Measurements from ENCODE around the gene FGL2. TPM values are rescaled to one million over a fixed set of nuclear protein-coding genes. Genes with fewer than 3 reads are reported as not detected.
"Not testable (repeated sequence)": the region's sequence is repeated elsewhere in the genome, so short reads cannot be mapped to it uniquely, and the experiment has no call there.

Gene FGL2
- total RNA-seq, 1 experiment from 2014 or later: not detected

DNA sequence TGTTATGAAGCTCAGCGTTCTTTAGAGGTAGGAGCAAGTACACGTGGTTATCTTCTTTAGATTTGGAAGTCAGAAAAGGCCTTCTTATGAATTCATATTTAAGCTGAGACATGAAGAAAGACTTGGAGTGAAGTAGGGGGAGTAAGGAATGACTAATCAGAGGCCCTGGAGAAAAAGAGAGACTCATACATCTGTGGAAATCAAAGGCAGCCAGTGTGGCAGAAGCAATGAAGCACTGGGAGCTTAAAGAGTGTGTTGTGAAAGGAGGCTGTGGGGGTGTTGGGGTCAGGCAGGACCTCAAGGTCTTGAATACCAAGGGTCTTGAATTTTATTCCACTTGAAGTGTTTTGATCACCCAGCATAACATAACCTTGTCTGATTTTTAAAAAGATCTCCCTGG is 35.7 kb upstream of the FGL2 start:
- Histone ChIP-seq H3F3A (ENCODE audit: low read length, unreplicated experiment) (no peaks in the 10 kb centered on the region), H3K27me3 (ENCODE audit: low read length) (no peaks in the 10 kb centered on the region), H4K20me1 (ENCODE audit: low read length) (no peaks in the 10 kb centered on the region), H3K4me3 (ENCODE audit: low read length) (no peak overlapping the region), H3K79me2 (ENCODE audit: low read length) (no peaks in the 10 kb centered on the region), H3K27ac (ENCODE audit: low read length) (no peak overlapping the region), H3K9ac (ENCODE audit: low read length) (no peak overlapping the region), H3K9me3 (ENCODE audit: low read length) (no peaks in the 10 kb centered on the region), H2AFZ (ENCODE audit: low read length) (no peak overlapping the region), H3K4me2 (ENCODE audit: low read length) (no peak overlapping the region), H3K36me3 (ENCODE audit: low read depth, low read length) (no peaks in the 10 kb centered on the region), H3K4me1 (ENCODE audit: insufficient read depth, low read length) (no peaks in the 10 kb centered on the region), H3K9me2 (replicated peaks; ENCODE audit: low read length) (no peaks in the 10 kb centered on the region)
- ChIA-PET POLR2A (ENCODE audit: unreplicated experiment) (no interaction called here), CTCF (interaction anchor here (0.6 kb wide), 1 partner anchor 122 kb away, joined by 4 read pairs; no protein-coding TSS in a partner anchor)
- ATAC-seq (no peak), DNase-seq (no peak)
- TF ChIP-seq EZH2phosphoT487 (IDR thresholded peaks at IDR 0.05; ENCODE audit: borderline replicate concordance, low read length) (no peak), EZH2 (IDR thresholded peaks at IDR 0.05; ENCODE audit: low read length, unreplicated experiment) (no peak)
- TF ChIP-seq, protein P1, sequence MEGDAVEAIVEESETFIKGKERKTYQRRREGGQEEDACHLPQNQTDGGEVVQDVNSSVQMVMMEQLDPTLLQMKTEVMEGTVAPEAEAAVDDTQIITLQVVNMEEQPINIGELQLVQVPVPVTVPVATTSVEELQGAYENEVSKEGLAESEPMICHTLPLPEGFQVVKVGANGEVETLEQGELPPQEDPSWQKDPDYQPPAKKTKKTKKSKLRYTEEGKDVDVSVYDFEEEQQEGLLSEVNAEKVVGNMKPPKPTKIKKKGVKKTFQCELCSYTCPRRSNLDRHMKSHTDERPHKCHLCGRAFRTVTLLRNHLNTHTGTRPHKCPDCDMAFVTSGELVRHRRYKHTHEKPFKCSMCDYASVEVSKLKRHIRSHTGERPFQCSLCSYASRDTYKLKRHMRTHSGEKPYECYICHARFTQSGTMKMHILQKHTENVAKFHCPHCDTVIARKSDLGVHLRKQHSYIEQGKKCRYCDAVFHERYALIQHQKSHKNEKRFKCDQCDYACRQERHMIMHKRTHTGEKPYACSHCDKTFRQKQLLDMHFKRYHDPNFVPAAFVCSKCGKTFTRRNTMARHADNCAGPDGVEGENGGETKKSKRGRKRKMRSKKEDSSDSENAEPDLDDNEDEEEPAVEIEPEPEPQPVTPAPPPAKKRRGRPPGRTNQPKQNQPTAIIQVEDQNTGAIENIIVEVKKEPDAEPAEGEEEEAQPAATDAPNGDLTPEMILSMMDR (conservative IDR thresholded peaks at IDR 0.05; ENCODE audit: low read depth, low read length): no peak
- intact Hi-C loops (cut with micrococcal nuclease): no loop called here
- no TSS peak for BruUV-seq (replicated peaks)

DNA sequence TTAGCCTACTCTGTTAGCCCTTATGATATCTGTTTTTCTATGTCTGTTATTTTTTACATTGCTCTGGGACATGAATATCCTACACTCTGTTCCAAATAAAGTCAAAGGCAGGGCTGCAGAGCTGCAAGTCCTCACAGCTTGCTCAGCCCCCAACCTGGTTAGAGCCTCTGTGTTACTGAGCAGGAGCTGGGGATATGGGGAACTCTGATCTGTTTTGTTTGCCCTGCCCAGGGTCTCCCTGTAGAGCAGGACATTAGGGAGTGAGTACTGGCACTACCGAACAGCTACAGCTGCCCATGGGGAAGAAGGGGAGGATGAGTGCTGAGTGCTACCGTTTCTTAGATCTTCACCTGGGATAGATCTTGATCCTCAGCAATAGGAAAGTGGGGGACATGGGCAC is 32.8 kb upstream of the FGL2 start:
- Histone ChIP-seq H3K9ac (ENCODE audit: low read length) (no peak overlapping the region), H3K4me1 (ENCODE audit: insufficient read depth, low read length) (no peaks in the 10 kb centered on the region), H2AFZ (ENCODE audit: low read length) (no peak overlapping the region), H4K20me1 (ENCODE audit: low read length) (no peaks in the 10 kb centered on the region), H3K27ac (ENCODE audit: low read length) (no peak overlapping the region), H3F3A (ENCODE audit: low read length, unreplicated experiment) (no peaks in the 10 kb centered on the region), H3K9me3 (ENCODE audit: low read length) (no peaks in the 10 kb centered on the region), H3K9me2 (replicated peaks; ENCODE audit: low read length) (no peaks in the 10 kb centered on the region), H3K36me3 (ENCODE audit: low read depth, low read length) (no peaks in the 10 kb centered on the region), H3K4me3 (ENCODE audit: low read length) (no peak overlapping the region), H3K4me2 (ENCODE audit: low read length) (no peak overlapping the region), H3K79me2 (ENCODE audit: low read length) (no peaks in the 10 kb centered on the region), H3K27me3 (ENCODE audit: low read length) (no peaks in the 10 kb centered on the region)
- ATAC-seq (no peak), DNase-seq (no peak)
- CTCF ChIA-PET: no interaction called here
- POLR2A ChIA-PET (ENCODE audit: unreplicated experiment): no interaction called here
- intact Hi-C loops (cut with micrococcal nuclease): no loop called here
- TF ChIP-seq, protein P1 (conservative IDR thresholded peaks at IDR 0.05; ENCODE audit: low read depth, low read length): no peak
- no peak for TF ChIP-seq EZH2 (IDR thresholded peaks at IDR 0.05; ENCODE audit: low read length, unreplicated experiment)
- TF ChIP-seq EZH2phosphoT487 (IDR thresholded peaks at IDR 0.05; ENCODE audit: borderline replicate concordance, low read length): no peak
- BruUV-seq (replicated peaks): no TSS peak

DNA sequence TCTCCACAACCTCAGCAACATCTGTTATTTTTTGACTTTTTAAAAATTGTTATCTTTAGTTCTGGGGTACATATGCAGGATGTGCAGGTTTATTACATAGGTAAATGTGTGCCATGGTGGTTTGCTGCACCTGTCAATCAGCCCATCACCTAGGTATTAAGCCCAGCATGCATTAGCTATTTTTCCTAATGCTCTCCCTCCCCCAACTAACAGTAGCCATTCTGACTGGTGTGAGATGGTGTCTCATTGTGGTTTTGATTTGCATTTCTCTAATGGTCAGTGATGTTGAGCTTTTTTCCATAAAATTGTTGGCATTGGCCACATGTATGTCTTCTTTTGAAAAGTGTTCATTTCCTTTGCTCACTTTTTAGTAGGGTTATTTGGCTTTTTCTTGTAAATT is 29.2 kb upstream of the FGL2 start:
- H4K20me1 ChIP-seq (ENCODE audit: low read length); H3K9me2 ChIP-seq (replicated peaks; ENCODE audit: low read length); ATAC-seq; H3K27ac ChIP-seq (ENCODE audit: low read length); DNase-seq; H3F3A ChIP-seq (ENCODE audit: low read length, unreplicated experiment); BruUV-seq (replicated peaks); H3K9me3 ChIP-seq (ENCODE audit: low read length); H2AFZ ChIP-seq (ENCODE audit: low read length); H3K4me2 ChIP-seq (ENCODE audit: low read length); H3K4me1 ChIP-seq (ENCODE audit: insufficient read depth, low read length); POLR2A ChIA-PET (ENCODE audit: unreplicated experiment); CTCF ChIA-PET; H3K4me3 ChIP-seq (ENCODE audit: low read length); H3K27me3 ChIP-seq (ENCODE audit: low read length); H3K36me3 ChIP-seq (ENCODE audit: low read depth, low read length); H3K9ac ChIP-seq (ENCODE audit: low read length); H3K79me2 ChIP-seq (ENCODE audit: low read length); intact Hi-C loops (cut with micrococcal nuclease): not testable (repeated sequence)
